OCI-LY3 (cell line): ENCODE measurements around the gene CHMP6.

Source experiments
- H2AFZ ChIP-seq: fragments of 200-600, 300-600 bp; shearing (Covaris generic); 2 replicates; pipeline ENCODE4 v1.6.0; 2014; ENCODE audit warnings: antibody characterized with exemption, low read depth, low read length
- H3K27ac ChIP-seq: fragments of 200-600, 300-600 bp; sonication (generic); 2 replicates; pipeline ENCODE4 v1.5.1; 2014; ENCODE audit warnings: mild to moderate bottlenecking, low read length, moderate library complexity, mixed read lengths
- H3K27me3 ChIP-seq: fragments of 200-600, 300-600 bp; sonication (generic); 2 replicates; pipeline ENCODE4 v1.6.1; 2014; ENCODE audit warnings: low read depth, low read length, mixed read lengths
- H3K36me3 ChIP-seq: fragments of 200-600, 300-600 bp; sonication (generic); replicated peaks from 2 replicates; pipeline ENCODE3; 2014; ENCODE audit warnings: low read depth, low read length, mixed read lengths
- H3K4me1 ChIP-seq: fragments of 300-600, 200-600 bp; sonication (generic); 2 replicates; pipeline ENCODE4 v1.6.1; 2014; ENCODE audit warnings: low read length, mixed read lengths
- H3K4me2 ChIP-seq: fragments of 200-600, 300-600 bp; sonication (generic); 2 replicates; pipeline ENCODE4 v1.6.1; 2014; ENCODE audit warnings: low read length, mixed read lengths
- H3K4me3 ChIP-seq: fragments of 300-600, 200-600 bp; sonication (generic); 2 replicates; pipeline ENCODE4 v1.5.1; 2014; ENCODE audit warnings: antibody characterized with exemption, mild to moderate bottlenecking, low read length, moderate library complexity
- H3K79me2 ChIP-seq: fragments of 300-600, 200-600 bp; shearing (Covaris generic); 2 replicates; pipeline ENCODE4 v1.6.1; 2014; ENCODE audit warnings: mild to moderate bottlenecking, low read length, mixed read lengths
- H3K9ac ChIP-seq: fragments of 300-600, 200-600 bp; shearing (Covaris generic); 2 replicates; pipeline ENCODE4 v1.6.0; 2014; ENCODE audit warnings: mild to moderate bottlenecking, low read length, moderate library complexity
- H3K9me3 ChIP-seq: fragments of 200-600, 300-600 bp; shearing (Covaris generic); 2 replicates; pipeline ENCODE4 v1.6.1; 2014; ENCODE audit warnings: low read length, mixed read lengths; ENCODE audit not compliant: insufficient read depth
- H4K20me1 ChIP-seq: fragments of 200-600, 300-600 bp; sonication (generic); 2 replicates; pipeline ENCODE4 v1.6.1; 2016; ENCODE audit warnings: low read length, mixed read lengths; ENCODE audit not compliant: insufficient read depth
- EZH2phosphoT487 ChIP-seq: fragments of 200-600 bp; shearing (Covaris generic); IDR thresholded peaks from 2 replicates; pipeline ENCODE4 v1.6.1; 2018; ENCODE audit warnings: antibody characterized with exemption, mixed run types, low read depth
- TF ChIP-seq, protein P1 (sequence below): fragments of 200-600, 300-600 bp; sonication (generic); IDR thresholded peaks from 2 replicates; pipeline ENCODE4 v1.5.1; 2014; ENCODE audit warnings: antibody characterized with exemption, low read length, low read depth

The CHMP6 gene

DNA sequence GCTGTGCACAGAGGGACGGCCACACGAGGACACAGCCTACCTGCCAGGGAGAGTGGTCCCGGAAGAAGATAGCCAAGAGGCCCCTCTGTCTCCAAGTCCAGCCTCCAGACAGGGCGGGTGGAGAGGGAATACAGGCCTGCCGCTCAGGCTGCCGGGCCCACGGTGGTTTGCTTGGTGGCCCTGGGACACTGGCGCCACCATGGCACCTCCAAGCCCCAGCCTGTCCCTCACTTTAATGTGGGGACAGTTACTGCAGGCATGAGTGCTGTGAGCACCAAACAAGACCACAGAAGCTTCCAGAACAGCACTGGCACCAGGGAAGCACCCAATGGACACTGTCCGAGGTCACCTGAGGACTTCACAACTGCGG is 22.0 kb upstream of the CHMP6 start:
- Histone ChIP-seq H3K27me3 (0 out of 2 replicates have a peak, but pooled peaks cover 10% of the 10 kb centered on the region), H2AFZ (no peak overlapping the region), H4K20me1 (no peaks in the 10 kb centered on the region), H3K36me3 (no peaks in the 10 kb centered on the region), H3K4me2 (no peak overlapping the region), H3K9me3 (no peaks in the 10 kb centered on the region), H3K4me1 (no peaks in the 10 kb centered on the region), H3K79me2 (no peaks in the 10 kb centered on the region), H3K9ac (no peak overlapping the region), H3K27ac (no peak overlapping the region), H3K4me3 (no peak overlapping the region)
- TF ChIP-seq, protein P1, sequence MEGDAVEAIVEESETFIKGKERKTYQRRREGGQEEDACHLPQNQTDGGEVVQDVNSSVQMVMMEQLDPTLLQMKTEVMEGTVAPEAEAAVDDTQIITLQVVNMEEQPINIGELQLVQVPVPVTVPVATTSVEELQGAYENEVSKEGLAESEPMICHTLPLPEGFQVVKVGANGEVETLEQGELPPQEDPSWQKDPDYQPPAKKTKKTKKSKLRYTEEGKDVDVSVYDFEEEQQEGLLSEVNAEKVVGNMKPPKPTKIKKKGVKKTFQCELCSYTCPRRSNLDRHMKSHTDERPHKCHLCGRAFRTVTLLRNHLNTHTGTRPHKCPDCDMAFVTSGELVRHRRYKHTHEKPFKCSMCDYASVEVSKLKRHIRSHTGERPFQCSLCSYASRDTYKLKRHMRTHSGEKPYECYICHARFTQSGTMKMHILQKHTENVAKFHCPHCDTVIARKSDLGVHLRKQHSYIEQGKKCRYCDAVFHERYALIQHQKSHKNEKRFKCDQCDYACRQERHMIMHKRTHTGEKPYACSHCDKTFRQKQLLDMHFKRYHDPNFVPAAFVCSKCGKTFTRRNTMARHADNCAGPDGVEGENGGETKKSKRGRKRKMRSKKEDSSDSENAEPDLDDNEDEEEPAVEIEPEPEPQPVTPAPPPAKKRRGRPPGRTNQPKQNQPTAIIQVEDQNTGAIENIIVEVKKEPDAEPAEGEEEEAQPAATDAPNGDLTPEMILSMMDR, result no peak
- TF ChIP-seq EZH2phosphoT487, result no peak

DNA sequence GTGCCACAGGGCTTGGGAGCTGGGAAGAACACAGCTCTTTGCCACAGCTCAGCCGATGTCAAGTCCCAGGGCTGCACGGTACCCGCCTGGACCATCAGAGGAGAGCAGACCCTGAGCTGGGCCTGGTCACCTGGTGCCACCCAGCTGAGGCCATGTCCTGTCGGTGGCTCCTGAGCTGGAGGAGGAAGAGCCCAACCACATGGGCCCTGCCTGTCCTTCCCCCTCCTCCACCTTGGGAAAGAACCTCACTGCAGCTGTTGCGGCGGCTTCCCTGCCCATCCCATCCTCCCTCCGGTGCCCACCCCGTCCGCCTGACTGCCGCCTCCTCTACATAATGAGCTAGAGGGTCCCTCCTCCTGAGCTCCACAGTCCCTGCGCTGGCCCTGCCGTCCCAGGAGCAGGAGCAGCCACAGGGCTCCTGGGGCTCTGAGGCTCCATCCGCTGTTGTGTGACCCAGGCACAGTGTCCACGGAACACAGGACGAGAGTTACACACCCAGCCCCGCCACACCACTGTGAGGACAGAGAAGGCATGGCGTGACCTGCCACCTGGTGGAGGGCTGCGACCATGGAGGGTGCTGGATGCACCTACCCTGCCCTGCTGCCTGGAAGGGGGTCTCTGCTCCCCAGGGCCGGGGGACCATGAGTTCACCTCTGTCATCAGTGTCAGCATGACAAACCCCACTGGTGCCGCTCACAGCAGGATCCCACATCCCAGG is 21.4 kb upstream of the CHMP6 start:
- Histone ChIP-seq H4K20me1 (no peaks in the 10 kb centered on the region), H3K79me2 (no peaks in the 10 kb centered on the region), H3K4me3 (no peak overlapping the region), H3K9ac (no peak overlapping the region), H3K27me3 (0 out of 2 replicates have a peak, but pooled peaks cover 10% of the 10 kb centered on the region), H2AFZ (no peak overlapping the region), H3K4me1 (no peaks in the 10 kb centered on the region), H3K4me2 (no peak overlapping the region), H3K9me3 (no peaks in the 10 kb centered on the region), H3K36me3 (no peaks in the 10 kb centered on the region), H3K27ac (no peak overlapping the region)
- TF ChIP-seq, protein P1, result peak; percentile 54
- TF ChIP-seq EZH2phosphoT487, result no peak

DNA sequence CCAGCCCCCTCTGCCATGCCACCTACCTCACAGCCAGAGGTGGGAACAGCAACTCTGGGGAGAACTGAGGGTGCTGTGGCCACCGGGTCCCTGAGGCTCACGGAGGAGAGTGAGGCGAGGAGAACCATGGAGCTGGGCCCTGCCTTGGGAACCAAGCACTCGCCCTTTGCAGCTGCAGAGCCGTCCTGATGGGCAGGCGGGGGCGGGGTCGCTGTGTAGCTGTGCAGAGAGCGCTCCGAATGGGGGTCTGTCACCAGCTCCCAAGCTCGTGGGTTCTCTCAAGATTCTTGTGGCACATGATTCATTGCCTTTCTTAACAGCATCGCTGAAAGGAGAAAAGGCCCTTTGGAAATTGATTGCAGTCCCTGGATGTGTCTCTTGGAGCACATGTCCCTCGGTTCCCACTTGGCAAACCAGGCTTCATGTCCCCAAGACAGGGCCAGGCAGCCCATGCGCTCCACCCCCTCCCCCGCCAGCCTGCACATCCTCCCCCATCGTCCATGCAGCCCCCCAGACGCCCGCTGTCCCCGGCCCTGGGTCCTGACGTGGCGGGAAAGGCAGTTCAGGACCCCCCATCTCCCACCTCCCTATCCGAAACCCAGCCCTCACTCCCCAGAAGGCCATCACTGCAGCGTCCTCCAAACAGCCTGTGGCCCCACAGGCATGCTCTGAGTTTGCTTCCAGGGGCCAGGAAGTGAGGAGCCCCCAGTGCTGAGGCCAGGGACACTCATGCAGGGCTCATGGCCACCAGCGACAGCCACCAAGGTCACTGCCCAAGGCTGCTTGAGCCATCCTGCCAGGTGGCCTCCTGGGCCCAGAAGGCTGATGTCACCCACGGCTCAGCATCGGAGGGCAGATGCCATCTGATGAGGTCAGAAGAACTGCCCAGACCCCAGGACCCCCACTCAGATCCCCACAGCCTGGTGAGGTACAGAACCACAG is 20.6 kb upstream of the CHMP6 start:
- TF ChIP-seq, protein P1, result no peak; the same call in 1 of the 2 replicates
- no peak for TF ChIP-seq EZH2phosphoT487
- Histone ChIP-seq H3K4me3 (no peak overlapping the region), H3K79me2 (no peaks in the 10 kb centered on the region), H3K27ac (no peak overlapping the region), H4K20me1 (no peaks in the 10 kb centered on the region), H3K4me2 (no peak overlapping the region), H3K9ac (no peak overlapping the region), H3K4me1 (no peaks in the 10 kb centered on the region), H3K27me3 (0 out of 2 replicates have a peak, but pooled peaks cover 10% of the 10 kb centered on the region), H2AFZ (no peak overlapping the region), H3K9me3 (no peaks in the 10 kb centered on the region), H3K36me3 (no peaks in the 10 kb centered on the region)

DNA sequence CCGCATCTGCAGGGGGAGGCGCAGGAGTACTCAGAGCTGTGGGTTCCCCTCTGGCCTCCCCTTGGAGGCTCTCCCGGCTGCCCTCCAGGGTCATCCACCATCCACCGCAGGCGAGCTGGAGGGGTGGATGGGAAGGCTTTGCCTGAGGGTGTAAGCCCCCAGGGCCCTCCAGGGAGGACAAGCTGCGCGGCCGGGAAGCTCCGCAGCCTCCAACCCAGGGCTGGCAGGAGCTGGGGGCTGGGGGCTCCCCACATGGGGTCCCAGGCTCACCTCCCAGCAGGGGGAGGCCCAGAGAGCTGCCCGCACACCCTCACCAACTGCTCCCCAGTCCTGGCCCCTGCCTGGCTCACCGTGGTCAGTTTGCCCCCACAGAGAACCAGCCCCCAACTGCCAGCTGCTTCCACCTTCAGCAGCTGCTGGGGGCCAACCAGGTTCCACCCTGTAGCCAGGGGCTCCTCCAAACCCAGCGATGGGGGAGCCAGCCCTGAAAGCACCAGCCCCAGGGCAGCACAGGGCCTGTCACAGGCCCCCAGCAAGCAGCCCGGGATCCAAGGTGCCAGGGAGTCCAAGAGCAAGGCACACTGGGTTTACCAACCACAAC is 19.8 kb upstream of the CHMP6 start:
- no peak overlapping the region for H2AFZ ChIP-seq
- H3K79me2 ChIP-seq, result no peaks in the 10 kb centered on the region
- no peaks in the 10 kb centered on the region for H3K36me3 ChIP-seq
- H4K20me1 ChIP-seq, result no peaks in the 10 kb centered on the region
- no peak overlapping the region for H3K4me2 ChIP-seq
- TF ChIP-seq, protein P1, result no peak
- no peak for TF ChIP-seq EZH2phosphoT487
- H3K9ac ChIP-seq, result no peak overlapping the region
- H3K27ac ChIP-seq, result no peak overlapping the region
- H3K4me3 ChIP-seq, result no peak overlapping the region
- no peaks in the 10 kb centered on the region for H3K4me1 ChIP-seq
- H3K27me3 ChIP-seq, result 0 out of 2 replicates have a peak, but pooled peaks cover 10% of the 10 kb centered on the region
- no peaks in the 10 kb centered on the region for H3K9me3 ChIP-seq
